Measurements from ENCODE around the gene SNW1. TPM values are rescaled to one million over a fixed set of nuclear protein-coding genes. Genes with fewer than 3 reads are reported as not detected.

Gene SNW1
- total RNA-seq, 1 experiment from 2014 or later, result 77.0 TPM

- no peak overlapping the region for H3K4me3 ChIP-seq
- DNase-seq (ENCODE audit: low read depth in 1 of 2, low spot score in 2 of 2), result no peak
- peaks cover 24% of the 10 kb centered on the region for H3K36me3 ChIP-seq
- no peaks in the 10 kb centered on the region for H3K9me3 ChIP-seq (replicated peaks)
- H3K27me3 ChIP-seq (replicated peaks), result no peaks in the 10 kb centered on the region
- no peaks in the 10 kb centered on the region for H3K4me1 ChIP-seq (replicated peaks)
- no peak overlapping the region for H3K27ac ChIP-seq
Measured at GRCh38 chr14:77673193-77673592, 87.8 kb downstream of the SNW1 start.

Other genes with a start within 250 kb of the SNW1 start
- gene SPTLC2, start 144.5 kb downstream of the SNW1 start, total RNA-seq (2014; rRNA removed; shearing (Covaris generic)), result 16.4 and 22.1 TPM in 2 replicates
- 13.7 and 14.4 TPM in 2 replicates for gene ALKBH1, start 53.1 kb downstream of the SNW1 start, total RNA-seq (2014; rRNA removed; shearing (Covaris generic))
- 304 and 538 TPM in 2 replicates for gene SLIRP, start 53.1 kb downstream of the SNW1 start, total RNA-seq (2014; rRNA removed; shearing (Covaris generic))
- gene ADCK1, start 39.0 kb upstream of the SNW1 start, total RNA-seq (2014; rRNA removed; shearing (Covaris generic)), result 1.5 and 1.8 TPM in 2 replicates

Measured in SJSA1 (cell line).